NCI-H446 treated with DMSO at 0.1 percent for 48 hours (cell line): Measurements from ENCODE around the gene DDX56.

ENCODE experiments used
- DNase-seq: peaks from one replicate; lab custom pipeline; 2025; lab: John Stamatoyannopoulos, UW

Gene DDX56

DNA sequence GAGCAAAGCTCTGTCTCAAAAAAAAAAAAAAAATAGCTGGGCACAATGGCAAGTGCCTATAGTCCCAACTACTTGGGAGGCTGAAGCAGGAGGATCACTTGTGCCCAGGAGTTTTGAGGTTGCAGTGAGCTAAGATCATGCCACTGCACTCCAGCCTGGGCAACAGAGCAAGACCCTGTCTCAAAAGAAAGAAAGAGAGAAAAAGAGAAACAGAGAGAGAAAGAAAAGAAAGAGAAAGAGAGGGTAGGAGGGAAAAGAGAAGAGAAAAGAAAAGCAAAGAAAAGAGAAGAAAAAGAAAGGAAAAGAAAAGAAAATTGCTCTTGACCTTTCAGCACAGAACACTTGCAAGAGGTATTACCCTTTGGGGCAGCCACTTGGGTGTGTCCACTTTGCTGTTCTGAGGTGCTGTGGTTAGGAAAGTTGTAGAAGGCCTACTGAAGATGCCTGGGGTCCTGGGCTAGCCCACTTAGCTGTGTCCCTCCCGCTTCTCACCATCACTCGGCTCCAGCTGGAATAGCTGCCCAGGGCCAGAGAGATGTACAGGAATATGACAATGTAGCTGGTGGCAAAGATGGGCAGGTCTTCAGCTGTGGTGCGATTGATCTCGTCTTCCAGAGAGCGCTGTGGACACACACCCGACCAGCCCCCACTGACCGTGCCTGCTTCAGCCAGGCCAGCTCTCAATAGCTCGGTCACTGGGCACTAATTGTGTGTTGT, 38.2 kb downstream of the DDX56 start:
- DNase-seq = no peak

DNA sequence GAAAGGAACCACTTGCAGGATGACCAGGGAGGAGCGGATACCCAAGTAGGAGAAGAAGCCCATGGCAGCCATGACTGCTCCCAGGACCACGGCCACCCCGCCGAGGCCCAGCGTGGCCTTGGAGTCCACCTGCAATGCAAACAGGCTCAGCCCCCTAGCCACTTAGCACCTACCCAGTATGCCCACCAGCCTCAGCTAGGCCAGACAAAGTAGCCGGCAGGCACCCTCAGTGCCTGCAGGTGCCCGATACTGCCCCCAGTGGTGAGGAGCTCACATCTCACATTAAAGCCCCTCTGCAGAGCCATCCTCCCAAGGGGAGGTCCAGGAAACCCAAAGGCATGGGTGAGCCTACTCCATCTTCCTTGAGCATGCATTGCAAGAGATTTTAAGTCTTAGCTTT, 39.2 kb downstream of the DDX56 start:
- DNase-seq = no peak

DNA sequence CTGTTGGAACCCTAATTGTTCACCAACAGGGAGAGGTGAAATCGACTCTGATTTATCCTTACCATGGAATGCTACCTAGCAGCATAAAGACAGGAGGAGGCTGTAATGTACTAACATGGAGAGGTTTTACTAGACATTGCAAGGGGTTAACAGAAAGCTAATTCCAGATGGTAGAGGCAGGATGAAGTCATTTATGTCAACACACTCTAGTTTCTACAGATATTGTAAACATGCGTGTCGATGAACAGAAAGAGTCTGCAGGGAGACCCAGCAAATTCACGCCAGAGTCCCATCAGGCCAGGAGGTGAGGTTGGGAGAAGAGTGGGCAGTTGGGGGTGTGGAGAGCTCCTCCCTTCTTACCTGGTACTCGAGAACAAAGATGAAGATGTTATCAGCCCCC, 39.6 kb downstream of the DDX56 start:
- DNase-seq = no peak

DNA sequence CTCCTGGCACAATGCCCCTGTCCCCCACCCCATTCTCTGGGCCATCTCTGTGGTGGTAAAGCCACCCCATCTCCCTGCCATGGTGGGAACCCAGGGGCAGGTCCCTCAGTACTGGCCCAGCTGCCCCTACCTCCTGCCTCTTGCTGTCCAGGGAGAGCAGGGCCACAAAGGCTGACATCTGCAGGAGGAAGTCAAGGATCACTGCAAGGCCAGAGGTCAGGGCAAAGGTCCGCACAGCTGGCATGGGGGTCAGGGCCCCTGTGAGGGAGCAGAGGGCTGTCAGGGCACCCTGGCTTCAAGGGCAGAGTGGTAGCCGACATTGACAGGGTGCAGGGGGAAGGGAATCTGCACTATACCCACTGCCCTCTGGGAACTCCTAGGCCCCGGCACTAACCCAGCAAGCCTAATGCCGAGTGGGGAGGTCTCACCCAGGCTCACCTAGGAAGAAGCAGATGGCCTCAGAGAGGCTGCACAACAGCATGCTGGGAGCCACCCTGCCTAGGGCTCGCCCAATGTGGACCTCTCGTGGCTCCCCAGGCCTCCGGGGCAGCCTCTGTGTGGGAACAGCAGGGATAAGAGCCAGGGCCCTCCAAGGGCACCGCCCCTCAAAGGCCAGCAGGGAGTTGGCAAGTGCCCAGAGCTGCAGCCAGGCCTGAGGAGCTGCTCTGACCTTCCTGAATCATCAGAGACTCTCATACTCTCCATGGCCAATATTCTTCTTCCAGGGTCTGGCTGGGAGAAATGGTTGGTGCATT, 40.2 kb downstream of the DDX56 start:
- DNase-seq = no peak

DNA sequence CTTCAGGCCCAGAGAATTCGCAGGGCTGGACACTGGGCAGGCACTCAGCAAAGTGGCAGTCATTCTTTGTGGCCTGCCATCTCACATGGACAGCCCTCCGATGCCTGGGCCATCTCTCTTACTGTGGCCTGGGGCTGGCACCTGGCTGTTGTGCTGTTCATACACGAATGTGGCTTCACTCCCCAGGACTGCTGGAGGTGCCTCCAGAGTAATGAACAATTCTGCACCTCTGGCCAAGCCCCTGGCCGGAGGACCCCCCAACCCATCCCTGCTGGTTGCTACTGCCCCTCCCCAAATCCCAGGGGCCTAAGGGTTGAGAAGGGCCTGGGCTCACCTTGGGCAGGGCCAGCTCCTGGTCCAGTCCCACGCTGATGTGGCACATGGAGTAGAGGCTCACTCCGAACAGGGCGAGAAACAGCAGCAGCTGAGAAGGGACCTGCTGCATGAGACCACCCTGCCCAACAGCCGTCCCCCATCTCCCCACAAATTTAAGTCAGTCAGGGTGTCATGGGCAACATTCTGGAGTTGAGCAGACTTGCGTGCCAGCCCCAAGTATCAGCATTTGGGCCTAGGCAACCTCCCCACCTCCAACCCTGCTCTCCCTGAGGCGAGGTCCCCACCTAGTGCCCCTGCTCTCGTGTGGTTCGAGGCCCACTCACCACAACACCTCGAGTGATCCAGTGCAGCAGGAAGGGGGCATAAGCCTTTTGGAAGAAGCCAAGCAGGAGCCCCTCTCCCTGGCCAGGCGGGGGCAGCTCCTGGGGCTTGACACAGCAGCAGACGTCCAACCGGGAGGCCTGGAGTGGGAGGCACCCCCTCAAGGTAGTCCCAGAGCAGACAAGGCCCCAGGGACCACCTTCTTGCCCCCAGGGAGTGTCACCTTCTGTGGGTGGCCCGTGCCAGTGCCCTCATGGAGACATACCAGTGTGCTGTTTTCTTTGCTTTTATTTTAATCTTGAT, 42.0 kb downstream of the DDX56 start:
- no peak for DNase-seq

DNA sequence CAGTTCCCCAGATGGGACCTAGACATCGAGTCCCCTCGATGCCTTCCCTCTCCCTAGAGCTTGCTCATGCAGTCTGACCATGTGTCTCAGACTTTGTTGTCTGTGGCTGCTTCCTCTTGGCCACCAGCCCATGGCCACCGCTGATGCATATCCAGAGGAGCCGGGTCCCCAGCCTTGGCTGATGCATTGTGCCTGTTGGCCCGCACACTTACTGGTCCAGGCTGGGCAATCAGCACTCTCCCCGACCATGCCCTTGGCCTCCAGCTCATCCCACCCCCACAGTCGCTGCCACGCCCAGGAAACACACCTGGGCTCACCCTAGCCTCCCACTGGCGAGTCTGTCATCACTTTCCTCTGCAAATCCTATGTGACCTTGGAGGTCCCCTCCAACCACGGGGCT, 42.7 kb downstream of the DDX56 start:
- DNase-seq = no peak

DNA sequence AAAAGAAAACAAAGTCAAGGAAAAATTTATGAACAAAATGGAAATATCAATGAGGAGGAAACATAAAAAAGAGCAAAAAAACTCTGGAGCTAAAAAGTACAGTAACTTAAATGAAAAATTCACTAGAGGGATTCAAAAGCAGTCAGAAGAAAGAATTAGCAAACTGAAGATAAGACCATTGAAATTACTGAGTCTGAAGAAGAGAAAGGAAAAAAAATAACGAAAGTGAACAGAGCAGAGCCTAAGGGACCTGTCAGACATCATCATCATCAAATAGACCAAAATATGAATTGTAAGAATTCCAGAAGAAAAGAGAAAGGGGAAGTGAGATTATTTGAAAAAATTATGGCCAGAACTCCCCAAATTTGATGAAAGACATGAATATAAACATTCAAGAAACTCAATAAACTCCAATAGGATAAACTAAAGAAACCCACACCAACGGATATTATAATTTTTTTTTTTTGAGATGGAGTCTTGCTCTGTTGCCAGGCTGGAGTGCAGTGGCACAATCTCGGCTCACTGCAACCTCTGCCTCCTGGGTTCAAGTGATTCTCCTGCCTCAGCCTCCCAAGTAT, 48.8 kb downstream of the DDX56 start:
- DNase-seq = no peak

DNA sequence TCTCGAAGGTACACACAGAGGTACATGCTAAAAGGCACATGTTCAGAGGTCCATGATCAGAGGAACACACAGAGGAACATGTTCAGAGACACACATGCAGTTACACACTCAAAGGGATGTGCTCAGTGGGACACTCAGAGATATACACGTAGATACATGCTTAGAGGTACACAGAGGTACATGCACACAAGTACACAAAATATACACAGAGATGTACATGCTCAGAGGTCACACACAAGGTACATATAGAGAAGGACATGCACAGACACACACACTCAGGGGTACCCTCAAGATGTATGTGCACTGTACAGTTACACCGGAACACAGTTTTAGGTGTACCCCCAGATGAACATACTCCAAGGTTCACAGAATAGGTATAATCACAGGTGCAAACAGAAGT, 51.4 kb downstream of the DDX56 start:
- no peak for DNase-seq

DNA sequence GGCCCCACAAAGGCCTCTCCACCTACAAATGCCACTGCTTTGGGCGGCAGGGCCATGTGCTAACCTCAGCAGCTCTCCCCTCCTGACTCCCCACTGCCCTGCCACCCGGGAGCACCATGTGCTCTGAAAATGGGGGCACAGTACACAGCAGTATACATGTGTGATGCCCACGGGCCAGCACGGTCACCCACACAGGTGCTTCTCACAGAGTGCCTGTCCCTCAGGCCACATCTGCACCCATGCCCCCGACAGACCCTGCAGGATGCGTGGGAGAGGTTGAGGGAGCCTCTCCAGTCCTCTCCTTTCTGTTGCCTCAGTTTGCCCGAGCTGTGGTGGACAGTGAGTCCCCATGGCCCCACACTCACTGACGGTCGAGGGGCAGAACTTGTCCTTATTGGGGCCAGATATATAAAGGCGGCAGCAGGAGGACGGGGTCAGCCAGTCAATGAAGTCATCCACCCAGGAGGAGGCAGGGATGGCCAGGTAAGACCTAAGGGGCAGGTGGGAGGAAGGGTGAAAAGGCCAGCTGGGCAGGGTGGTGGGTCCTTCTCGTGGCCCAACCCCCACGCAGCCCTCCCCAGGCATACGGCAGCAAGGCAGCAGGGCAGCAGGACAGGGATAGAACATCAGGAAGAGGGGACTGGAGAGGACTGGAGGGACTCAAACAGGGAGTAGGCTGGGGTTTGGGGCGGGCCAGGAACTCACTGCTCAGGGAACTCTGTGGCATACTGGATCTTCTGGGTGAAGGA, 52.2 kb downstream of the DDX56 start:
- no peak for DNase-seq

DNA sequence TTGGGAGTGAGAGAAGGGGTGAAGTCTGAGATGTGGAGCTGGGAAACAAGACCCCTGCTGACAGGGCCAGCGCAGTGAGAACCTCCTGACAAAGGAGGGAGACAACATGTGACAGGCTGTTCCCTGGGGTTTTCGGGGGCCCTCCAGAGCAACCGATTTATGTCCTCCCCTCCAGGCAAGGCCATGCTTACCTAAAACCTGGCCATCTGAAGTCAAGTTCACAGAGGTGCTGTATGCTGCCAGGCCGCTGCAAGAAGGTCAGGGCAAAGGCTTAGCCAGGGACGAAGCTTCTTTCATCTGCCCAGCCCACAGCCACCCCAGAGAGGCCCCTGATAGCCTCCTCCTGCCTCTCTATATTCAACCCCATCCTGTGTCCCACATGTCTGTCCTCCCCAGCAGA, 53.1 kb downstream of the DDX56 start:
- DNase-seq = no peak

DNA sequence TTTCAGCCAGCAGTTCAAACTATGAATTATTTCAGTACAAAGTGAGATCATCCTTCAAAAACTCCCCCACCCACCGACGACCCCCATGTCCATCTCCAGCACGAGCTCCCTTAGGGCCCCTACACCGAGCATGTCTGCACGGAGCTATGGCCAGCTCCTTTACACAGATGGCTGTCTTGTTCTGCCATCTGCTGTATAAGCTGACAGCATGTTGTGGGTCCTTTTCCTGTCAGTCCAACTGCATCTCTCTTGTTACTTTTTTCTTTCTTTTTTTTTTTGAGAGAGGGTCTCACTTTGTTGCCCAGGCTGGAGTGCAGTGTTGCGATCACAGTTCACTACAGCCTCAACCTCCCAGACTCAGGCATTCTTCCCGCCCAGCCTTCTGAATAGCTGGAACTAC, 54.2 kb downstream of the DDX56 start:
- DNase-seq = no peak

DNA sequence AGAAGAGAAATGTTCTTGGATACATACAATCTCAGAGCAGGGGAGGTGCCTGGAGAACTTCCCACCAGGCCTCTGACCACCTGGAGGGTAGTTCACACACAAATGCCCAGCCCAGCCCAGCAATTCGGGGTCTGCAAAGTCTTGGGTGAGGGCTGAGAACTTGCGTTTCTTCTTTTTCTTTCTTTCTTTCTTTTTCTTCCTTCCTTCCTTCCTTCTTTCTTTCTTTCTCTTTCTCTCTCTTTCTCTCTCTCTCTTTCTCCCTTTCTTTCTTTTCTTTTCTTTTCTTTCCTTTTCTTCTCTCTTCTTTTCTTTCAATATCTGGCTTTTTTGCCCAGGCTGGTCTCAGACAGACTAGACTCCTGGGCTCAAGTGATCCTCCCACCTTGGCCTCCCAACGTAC, 54.9 kb downstream of the DDX56 start:
- DNase-seq = no peak

DNA sequence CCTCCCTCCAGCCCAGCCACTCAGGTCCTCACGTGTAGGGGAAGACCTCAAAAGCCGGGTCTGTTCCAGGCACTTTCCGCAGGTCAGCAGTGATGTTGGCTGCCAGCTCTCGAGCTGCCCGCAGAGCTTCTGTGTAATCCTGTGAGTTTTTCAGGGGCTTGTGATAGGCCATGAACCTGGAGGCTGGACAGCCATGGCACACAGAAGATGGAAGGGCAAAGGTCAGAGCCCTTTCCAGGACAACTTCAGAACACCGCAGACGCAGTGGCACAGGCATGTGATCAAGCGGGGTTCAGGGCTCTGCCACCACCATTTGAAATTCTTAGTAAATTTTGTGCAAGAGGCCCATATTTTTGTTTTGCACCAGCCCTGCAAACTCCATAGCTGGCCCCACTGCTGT, 56.5 kb downstream of the DDX56 start:
- no peak for DNase-seq
